Measurements from ENCODE around the gene HNF4A. TPM values are rescaled to one million over a fixed set of nuclear protein-coding genes. Genes with fewer than 3 reads are reported as not detected.
A peak's percentile ranks its signal among the peaks of the same experiment; 100 is the strongest.

HNF4A gene
- total and polyA plus RNA-seq, 2 of the 13 experiments (the other 11 are each of a cell fraction or from before 2014, with no cell fraction given), result 80.9 to 169 TPM

DNA sequence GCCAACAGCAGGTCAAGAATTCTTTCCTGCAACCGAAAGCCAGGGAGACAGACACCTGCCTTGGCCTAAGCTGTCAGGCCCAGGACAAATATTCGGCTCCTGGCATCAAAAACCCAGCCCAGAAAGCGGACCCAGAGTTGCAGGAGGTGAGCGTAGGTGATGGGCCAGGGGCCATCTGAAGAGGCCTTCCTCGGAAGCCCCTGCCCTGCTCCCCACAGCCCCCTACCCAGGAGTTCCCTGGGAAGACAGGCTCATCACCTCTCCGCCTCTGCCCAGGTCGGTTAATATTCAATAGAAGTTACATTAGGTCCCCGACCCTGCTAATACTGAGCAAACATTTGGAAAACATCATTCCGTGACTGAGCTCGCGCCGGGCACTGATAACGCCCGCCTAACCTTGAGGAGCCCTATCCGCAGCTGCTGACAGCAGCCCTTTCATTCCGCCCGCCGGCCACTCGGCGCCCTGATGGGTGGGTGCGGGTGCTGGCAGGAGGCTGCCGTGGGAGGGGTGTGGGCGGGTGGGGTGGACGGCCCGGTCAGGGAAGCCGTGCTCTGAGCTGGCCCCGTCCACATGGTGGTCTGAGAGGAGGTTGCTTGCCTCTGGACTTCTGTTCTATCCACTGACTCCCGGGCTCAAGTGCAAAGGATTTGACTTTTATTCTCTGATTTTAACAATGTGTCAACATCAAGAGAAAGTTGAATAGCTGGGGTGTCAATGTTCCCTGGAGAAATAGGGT lies 55.7 kb downstream of the HNF4A start (continued):
- TF ChIP-seq USF2 (IDR thresholded peaks at IDR 0.05; ENCODE audit: low read depth, low read length) (no peak), USF2 (CRISPR knock-in tag; IDR thresholded peaks at IDR 0.05; ENCODE audit: borderline replicate concordance) (0 out of 2 replicates have a peak, but pooled peaks have one; percentile 15), ZNF792 (CRISPR knock-in tag; IDR thresholded peaks at IDR 0.05) (peak; percentile 97), ZNF616 (CRISPR knock-in tag; IDR thresholded peaks at IDR 0.05; ENCODE audit: low read depth) (no peak), ZMAT3 (CRISPR knock-in tag; conservative IDR thresholded peaks at IDR 0.05) (peak; percentile 70; the same call in 1 of the 2 replicates), MEIS2 (CRISPR knock-in tag; IDR thresholded peaks at IDR 0.05) (peak; percentile 97), ZNF562 (CRISPR knock-in tag; IDR thresholded peaks at IDR 0.05; ENCODE audit: borderline replicate concordance) (no peak)
- TF ChIP-seq, protein P1, sequence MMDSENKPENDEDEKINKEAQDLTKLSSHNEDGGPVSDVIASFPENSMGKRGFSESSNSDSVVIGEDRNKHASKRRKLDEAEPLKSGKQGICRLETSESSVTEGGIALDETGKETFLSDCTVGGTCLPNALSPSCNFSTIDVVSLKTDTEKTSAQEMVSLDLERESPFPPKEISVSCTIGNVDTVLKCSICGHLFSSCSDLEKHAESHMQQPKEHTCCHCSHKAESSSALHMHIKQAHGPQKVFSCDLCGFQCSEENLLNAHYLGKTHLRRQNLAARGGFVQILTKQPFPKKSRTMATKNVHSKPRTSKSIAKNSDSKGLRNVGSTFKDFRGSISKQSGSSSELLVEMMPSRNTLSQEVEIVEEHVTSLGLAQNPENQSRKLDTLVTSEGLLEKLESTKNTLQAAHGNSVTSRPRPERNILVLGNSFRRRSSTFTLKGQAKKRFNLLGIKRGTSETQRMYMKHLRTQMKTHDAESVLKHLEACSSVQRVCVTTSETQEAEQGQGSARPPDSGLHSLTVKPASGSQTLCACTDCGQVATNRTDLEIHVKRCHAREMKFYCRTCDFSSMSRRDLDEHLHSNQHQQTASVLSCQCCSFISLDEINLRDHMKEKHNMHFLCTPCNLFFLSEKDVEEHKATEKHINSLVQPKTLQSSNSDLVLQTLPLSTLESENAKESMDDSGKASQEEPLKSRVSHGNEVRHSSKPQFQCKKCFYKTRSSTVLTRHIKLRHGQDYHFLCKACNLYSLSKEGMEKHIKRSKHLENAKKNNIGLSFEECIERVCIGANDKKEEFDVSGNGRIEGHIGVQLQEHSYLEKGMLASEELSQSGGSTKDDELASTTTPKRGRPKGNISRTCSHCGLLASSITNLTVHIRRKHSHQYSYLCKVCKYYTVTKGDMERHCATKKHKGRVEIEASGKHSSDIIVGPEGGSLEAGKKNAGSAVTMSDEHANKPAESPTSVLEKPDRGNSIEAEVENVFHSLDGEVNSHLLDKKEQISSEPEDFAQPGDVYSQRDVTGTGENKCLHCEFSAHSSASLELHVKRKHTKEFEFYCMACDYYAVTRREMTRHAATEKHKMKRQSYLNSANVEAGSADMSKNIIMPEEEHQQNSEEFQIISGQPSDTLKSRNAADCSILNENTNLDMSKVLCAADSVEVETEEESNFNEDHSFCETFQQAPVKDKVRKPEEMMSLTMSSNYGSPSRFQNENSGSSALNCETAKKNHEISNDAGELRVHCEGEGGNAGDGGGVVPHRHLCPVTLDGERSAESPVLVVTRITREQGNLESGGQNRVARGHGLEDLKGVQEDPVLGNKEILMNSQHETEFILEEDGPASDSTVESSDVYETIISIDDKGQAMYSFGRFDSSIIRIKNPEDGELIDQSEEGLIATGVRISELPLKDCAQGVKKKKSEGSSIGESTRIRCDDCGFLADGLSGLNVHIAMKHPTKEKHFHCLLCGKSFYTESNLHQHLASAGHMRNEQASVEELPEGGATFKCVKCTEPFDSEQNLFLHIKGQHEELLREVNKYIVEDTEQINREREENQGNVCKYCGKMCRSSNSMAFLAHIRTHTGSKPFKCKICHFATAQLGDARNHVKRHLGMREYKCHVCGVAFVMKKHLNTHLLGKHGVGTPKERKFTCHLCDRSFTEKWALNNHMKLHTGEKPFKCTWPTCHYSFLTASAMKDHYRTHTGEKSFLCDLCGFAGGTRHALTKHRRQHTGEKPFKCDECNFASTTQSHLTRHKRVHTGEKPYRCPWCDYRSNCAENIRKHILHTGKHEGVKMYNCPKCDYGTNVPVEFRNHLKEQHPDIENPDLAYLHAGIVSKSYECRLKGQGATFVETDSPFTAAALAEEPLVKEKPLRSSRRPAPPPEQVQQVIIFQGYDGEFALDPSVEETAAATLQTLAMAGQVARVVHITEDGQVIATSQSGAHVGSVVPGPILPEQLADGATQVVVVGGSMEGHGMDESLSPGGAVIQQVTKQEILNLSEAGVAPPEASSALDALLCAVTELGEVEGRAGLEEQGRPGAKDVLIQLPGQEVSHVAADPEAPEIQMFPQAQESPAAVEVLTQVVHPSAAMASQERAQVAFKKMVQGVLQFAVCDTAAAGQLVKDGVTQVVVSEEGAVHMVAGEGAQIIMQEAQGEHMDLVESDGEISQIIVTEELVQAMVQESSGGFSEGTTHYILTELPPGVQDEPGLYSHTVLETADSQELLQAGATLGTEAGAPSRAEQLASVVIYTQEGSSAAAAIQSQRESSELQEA (CRISPR knock-in tag; IDR thresholded peaks at IDR 0.05; ENCODE audit: not compliant biosample characterization), result no peak
- TF ChIP-seq, protein P2, sequence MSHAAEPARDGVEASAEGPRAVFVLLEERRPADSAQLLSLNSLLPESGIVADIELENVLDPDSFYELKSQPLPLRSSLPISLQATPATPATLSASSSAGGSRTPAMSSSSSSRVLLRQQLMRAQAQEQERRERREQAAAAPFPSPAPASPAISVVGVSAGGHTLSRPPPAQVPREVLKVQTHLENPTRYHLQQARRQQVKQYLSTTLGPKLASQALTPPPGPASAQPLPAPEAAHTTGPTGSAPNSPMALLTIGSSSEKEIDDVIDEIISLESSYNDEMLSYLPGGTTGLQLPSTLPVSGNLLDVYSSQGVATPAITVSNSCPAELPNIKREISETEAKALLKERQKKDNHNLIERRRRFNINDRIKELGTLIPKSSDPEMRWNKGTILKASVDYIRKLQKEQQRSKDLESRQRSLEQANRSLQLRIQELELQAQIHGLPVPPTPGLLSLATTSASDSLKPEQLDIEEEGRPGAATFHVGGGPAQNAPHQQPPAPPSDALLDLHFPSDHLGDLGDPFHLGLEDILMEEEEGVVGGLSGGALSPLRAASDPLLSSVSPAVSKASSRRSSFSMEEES (CRISPR knock-in tag; IDR thresholded peaks at IDR 0.05), result peak; percentile 95
